Measurements from ENCODE around the gene SLC12A7. TPM values are rescaled to one million over a fixed set of nuclear protein-coding genes. Genes with fewer than 3 reads are reported as not detected.

Gene SLC12A7
- total RNA-seq, 2 experiments from 2014 or later: 0.06 TPM; not detected in 1

- intact Hi-C loops (cut with micrococcal nuclease; ENCODE audit: unreplicated experiment): no loop called here
- Histone ChIP-seq H3K9me3 (ENCODE audit: low read length) (no peaks in the 10 kb centered on the region), H3K79me2 (ENCODE audit: insufficient read depth, low read depth, low read length) (no peaks in the 10 kb centered on the region), H3K4me1 (ENCODE audit: insufficient read depth, low read length, poor library complexity, severe bottlenecking) (no peaks in the 10 kb centered on the region), H3K4me2 (ENCODE audit: low read length) (no peak overlapping the region), H3K36me3 (ENCODE audit: insufficient read depth, low read length) (no peaks in the 10 kb centered on the region), H4K20me1 (ENCODE audit: insufficient read depth, low read length) (no peaks in the 10 kb centered on the region), H2AFZ (ENCODE audit: low read length) (no peak overlapping the region), H3K4me3 (ENCODE audit: low read depth, low read length, poor library complexity, severe bottlenecking) (no peak overlapping the region), H3K9me2 (ENCODE audit: insufficient read depth, low read length) (no peaks in the 10 kb centered on the region), H3K27ac (ENCODE audit: low read depth, low read length, poor library complexity, severe bottlenecking) (no peak overlapping the region)
- DNase-seq (ENCODE audit: low spot score): no peak
- TF ChIP-seq EZH2phosphoT487 (IDR thresholded peaks at IDR 0.05; ENCODE audit: borderline replicate concordance, low read depth, low read length): no peak
- TF ChIP-seq, protein P1, sequence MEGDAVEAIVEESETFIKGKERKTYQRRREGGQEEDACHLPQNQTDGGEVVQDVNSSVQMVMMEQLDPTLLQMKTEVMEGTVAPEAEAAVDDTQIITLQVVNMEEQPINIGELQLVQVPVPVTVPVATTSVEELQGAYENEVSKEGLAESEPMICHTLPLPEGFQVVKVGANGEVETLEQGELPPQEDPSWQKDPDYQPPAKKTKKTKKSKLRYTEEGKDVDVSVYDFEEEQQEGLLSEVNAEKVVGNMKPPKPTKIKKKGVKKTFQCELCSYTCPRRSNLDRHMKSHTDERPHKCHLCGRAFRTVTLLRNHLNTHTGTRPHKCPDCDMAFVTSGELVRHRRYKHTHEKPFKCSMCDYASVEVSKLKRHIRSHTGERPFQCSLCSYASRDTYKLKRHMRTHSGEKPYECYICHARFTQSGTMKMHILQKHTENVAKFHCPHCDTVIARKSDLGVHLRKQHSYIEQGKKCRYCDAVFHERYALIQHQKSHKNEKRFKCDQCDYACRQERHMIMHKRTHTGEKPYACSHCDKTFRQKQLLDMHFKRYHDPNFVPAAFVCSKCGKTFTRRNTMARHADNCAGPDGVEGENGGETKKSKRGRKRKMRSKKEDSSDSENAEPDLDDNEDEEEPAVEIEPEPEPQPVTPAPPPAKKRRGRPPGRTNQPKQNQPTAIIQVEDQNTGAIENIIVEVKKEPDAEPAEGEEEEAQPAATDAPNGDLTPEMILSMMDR (conservative IDR thresholded peaks at IDR 0.05; ENCODE audit: low read length): no peak
- BruUV-seq (replicated peaks): no TSS peak
- ChIA-PET CTCF (ENCODE audit: unreplicated experiment) (no interaction called here), POLR2A (no interaction called here)
These were observed 99.0 kb downstream of the SLC12A7 start for GRCh38 chr5:1012900-1013237.

- POLR2A ChIA-PET: no interaction called here
- Histone ChIP-seq H3K27ac (ENCODE audit: low read depth, low read length, poor library complexity, severe bottlenecking) (no peak overlapping the region), H3K9me2 (ENCODE audit: insufficient read depth, low read length) (no peaks in the 10 kb centered on the region), H3K36me3 (ENCODE audit: insufficient read depth, low read length) (no peaks in the 10 kb centered on the region), H2AFZ (ENCODE audit: low read length) (no peak overlapping the region), H3K4me2 (ENCODE audit: low read length) (no peak overlapping the region), H4K20me1 (ENCODE audit: insufficient read depth, low read length) (no peaks in the 10 kb centered on the region), H3K4me1 (ENCODE audit: insufficient read depth, low read length, poor library complexity, severe bottlenecking) (no peaks in the 10 kb centered on the region), H3K4me3 (ENCODE audit: low read depth, low read length, poor library complexity, severe bottlenecking) (no peak overlapping the region), H3K79me2 (ENCODE audit: insufficient read depth, low read depth, low read length) (no peaks in the 10 kb centered on the region), H3K9me3 (ENCODE audit: low read length) (no peaks in the 10 kb centered on the region)
- intact Hi-C loops (cut with micrococcal nuclease; ENCODE audit: unreplicated experiment): no loop called here
- no TSS peak for BruUV-seq (replicated peaks)
- no peak for DNase-seq (ENCODE audit: low spot score)
- CTCF ChIA-PET (ENCODE audit: unreplicated experiment): no interaction called here
- TF ChIP-seq EZH2phosphoT487 (IDR thresholded peaks at IDR 0.05; ENCODE audit: borderline replicate concordance, low read depth, low read length): no peak
- TF ChIP-seq, protein P1 (conservative IDR thresholded peaks at IDR 0.05; ENCODE audit: low read length): no peak
These were observed 99.5 kb downstream of the SLC12A7 start for GRCh38 chr5:1012313-1012841.

- no peaks in the 10 kb centered on the region for H3K36me3 ChIP-seq (ENCODE audit: insufficient read depth, low read length)
- H3K27ac ChIP-seq (ENCODE audit: low read depth, low read length, poor library complexity, severe bottlenecking): no peak overlapping the region
- intact Hi-C loops (cut with micrococcal nuclease; ENCODE audit: unreplicated experiment): loop anchor here (1.0 kb wide), 1 partner anchor 155 kb away; no protein-coding TSS in a partner anchor
- no peak for DNase-seq (ENCODE audit: low spot score)
- no peak overlapping the region for H3K4me2 ChIP-seq (ENCODE audit: low read length)
- no peaks in the 10 kb centered on the region for H4K20me1 ChIP-seq (ENCODE audit: insufficient read depth, low read length)
- H3K4me3 ChIP-seq (ENCODE audit: low read depth, low read length, poor library complexity, severe bottlenecking): no peak overlapping the region
- POLR2A ChIA-PET: no interaction called here
- H3K9me3 ChIP-seq (ENCODE audit: low read length): no peaks in the 10 kb centered on the region
- CTCF ChIA-PET (ENCODE audit: unreplicated experiment): no interaction called here
- no peaks in the 10 kb centered on the region for H3K9me2 ChIP-seq (ENCODE audit: insufficient read depth, low read length)
- TF ChIP-seq, protein P1 (conservative IDR thresholded peaks at IDR 0.05; ENCODE audit: low read length): no peak
- no peak for TF ChIP-seq EZH2phosphoT487 (IDR thresholded peaks at IDR 0.05; ENCODE audit: borderline replicate concordance, low read depth, low read length)
- H2AFZ ChIP-seq (ENCODE audit: low read length): no peak overlapping the region
- H3K79me2 ChIP-seq (ENCODE audit: insufficient read depth, low read depth, low read length): no peaks in the 10 kb centered on the region
- no peaks in the 10 kb centered on the region for H3K4me1 ChIP-seq (ENCODE audit: insufficient read depth, low read length, poor library complexity, severe bottlenecking)
- BruUV-seq (replicated peaks): no TSS peak
These were observed 100.0 kb downstream of the SLC12A7 start for GRCh38 chr5:1011741-1012312.
